B cell (primary cell): ENCODE measurements around the gene LRBA. TPM values are rescaled to one million over a fixed set of nuclear protein-coding genes. Genes with fewer than 3 reads are reported as not detected.

Source experiments
- ATAC-seq: fragments of 200-7000 bp; cut with Tn5 transposase; one replicate; pipeline ENCODE4 v1.10.0; 2021; ENCODE audit warnings: low read depth, mild to moderate bottlenecking, moderate number of reproducible peaks, moderate library complexity
- CTCF ChIA-PET: fragments of 350-600 bp; sonication (Branson Sonifier 250); formaldehyde crosslinking; loops from one replicate; lab custom pipeline; 2021; ENCODE audit warnings: antibody characterized with exemption, inconsistent platforms; lab: Charles Lee
- POLR2A ChIA-PET: fragments of 350-600 bp; sonication (Branson Sonifier 250); formaldehyde crosslinking; loops from one replicate; lab custom pipeline; 2021; ENCODE audit warnings: antibody characterized with exemption; lab: Charles Lee
- DNase-seq: peaks from one replicate; pipeline ENCODE4 v3.0.0; 2013
- H2AFZ ChIP-seq: 2 replicates; pipeline ENCODE4 v1.6.1; 2012; ENCODE audit warnings: mild to moderate bottlenecking, low read depth, low read length; ENCODE audit not compliant: insufficient read depth, poor library complexity, severe bottlenecking
- H3K27ac ChIP-seq, 2 donors: 1 replicate in 1 of 2; 2 replicates in 1 of 2; pipeline ENCODE4 v1.5.1; 2012 to 2013; ENCODE audit warnings: low read length in 2 of 2, mild to moderate bottlenecking in 2 of 2, moderate library complexity in 1 of 2
- H3K27me3 ChIP-seq, 4 experiments: fragments of 200-600 bp in 1 of 4; sonication (generic) in 1 of 4; replicated peaks in 1 of 4; 1 replicate in 2 of 4; 2 replicates in 2 of 4; pipeline versions ENCODE4 v1.6.1 to v1.7.0; 2013 to 2016; ENCODE audit warnings: low read length in 3 of 4, mild to moderate bottlenecking in 2 of 4, mixed read lengths in 1 of 4, moderate library complexity in 1 of 4; ENCODE audit not compliant: insufficient read depth in 4 of 4, control insufficient read depth in 3 of 4; ENCODE audit errors: control extremely low read depth in 1 of 4
- H3K36me3 ChIP-seq, 2 experiments: replicated peaks in 1 of 2; 1 replicate in 1 of 2; 2 replicates in 1 of 2; pipeline versions ENCODE4 v1.6.1 to v1.7.1; 2013; ENCODE audit warnings: low read length in 1 of 2; ENCODE audit not compliant: insufficient read depth in 2 of 2, control insufficient read depth in 1 of 2; ENCODE audit errors: control extremely low read depth in 1 of 2, extremely low read depth in 1 of 2
- H3K4me1 ChIP-seq, 2 donors: fragments of 200-600 bp in 1 of 2; sonication (generic) in 1 of 2; 1 replicate in 1 of 2; 2 replicates in 1 of 2; pipeline versions ENCODE4 v1.5.1 to v1.6.1; 2013 to 2017; ENCODE audit warnings: low read length in 2 of 2; ENCODE audit not compliant: control insufficient read depth in 2 of 2, insufficient read depth in 2 of 2
- H3K4me2 ChIP-seq: replicated peaks from 2 replicates; pipeline ENCODE3; 2012; ENCODE audit warnings: mild to moderate bottlenecking, low read depth, low read length; ENCODE audit not compliant: poor library complexity, severe bottlenecking
- H3K4me3 ChIP-seq, 5 experiments: fragments of 200-600 bp in 1 of 5; sonication (generic) in 1 of 5; 1 replicate in 3 of 5; 2 replicates in 2 of 5; pipeline versions ENCODE4 v1.5.1 to v1.7.0; 2011 to 2016; ENCODE audit warnings: low read length in 4 of 5, mild to moderate bottlenecking in 4 of 5, low read depth in 2 of 5, control low read depth in 1 of 5, moderate library complexity in 1 of 5; ENCODE audit not compliant: insufficient read depth in 1 of 5; ENCODE audit errors: control extremely low read depth in 1 of 5, extremely low read depth in 1 of 5
- H3K79me2 ChIP-seq: fragments of 200-600 bp; sonication (generic); one replicate; pipeline ENCODE4 v1.6.0; 2016; ENCODE audit warnings: low read length; ENCODE audit not compliant: control insufficient read depth, insufficient read depth
- H3K9ac ChIP-seq: fragments of 200-600 bp; sonication (generic); 2 replicates; pipeline ENCODE4 v1.6.1; 2017; ENCODE audit warnings: mild to moderate bottlenecking, low read length, moderate library complexity
- H3K9me3 ChIP-seq, 3 donors: one replicate each; pipeline versions ENCODE4 v1.6.1 to v1.7.1; 2013; ENCODE audit warnings: low read length in 2 of 3; ENCODE audit not compliant: control insufficient read depth in 2 of 3, insufficient read depth in 1 of 3; ENCODE audit errors: control extremely low read depth in 1 of 3
- H4K20me1 ChIP-seq: 2 replicates; pipeline ENCODE4 v1.6.0; 2012; ENCODE audit warnings: mild to moderate bottlenecking, low read length; ENCODE audit not compliant: insufficient read depth, control insufficient read depth, poor library complexity, severe bottlenecking
- H3K27ac Mint-ChIP-seq: one replicate; pipeline ENCODE4 v1.8.0; 2021; ENCODE audit warnings: mixed read lengths
- H3K27me3 Mint-ChIP-seq: one replicate; pipeline ENCODE4 v1.8.0; 2021; ENCODE audit warnings: mixed read lengths
- H3K4me1 Mint-ChIP-seq: one replicate; pipeline ENCODE4 v1.8.0; 2021; ENCODE audit warnings: mixed read lengths
- H3K4me3 Mint-ChIP-seq: one replicate; pipeline ENCODE4 v1.8.0; 2021; ENCODE audit warnings: mixed read lengths
- H3K9me3 Mint-ChIP-seq: one replicate; pipeline ENCODE4 v1.8.0; 2022; ENCODE audit warnings: mixed read lengths; ENCODE audit not compliant: insufficient read depth
- CTCF ChIP-seq: fragments of 200-600 bp; IDR thresholded peaks from one replicate; pipeline ENCODE4 v1.8.0; 2022; ENCODE audit warnings: antibody characterized with exemption, mild to moderate bottlenecking
- EZH2 ChIP-seq: IDR thresholded peaks from 2 replicates; pipeline ENCODE4 v1.6.1; 2012; ENCODE audit warnings: borderline replicate concordance, low read depth, mild to moderate bottlenecking, moderate library complexity, low read length; ENCODE audit not compliant: insufficient read depth, poor library complexity, severe bottlenecking
- WGBS: methylation state at CpG from one replicate; pipeline ENCODE4 v1.1.5; 2013; ENCODE audit warnings: missing lambda C conversion rate; ENCODE audit not compliant: insufficient coverage; 5-methylcytosine and 5-hydroxymethylcytosine counted together
- intact Hi-C: fragments of 100-400 bp; cut with micrococcal nuclease; formaldehyde crosslinking; loops from one replicate; pipeline ENCODE4 v1.10.0; 2022
- polyA plus RNA-seq: library from polyadenylated mRNA; depleted of rRNA; stranded (reverse); fragments of >200 nt; gene quantifications from 2 replicates; pipeline ENCODE4 v1.2.3, GENCODE V29; 2012
- total RNA-seq, 2 donors: library from RNA; stranded (reverse); fragments of 120-200 nt in 1 of 2; gene quantifications; 1 replicate in 1 of 2; 2 replicates in 1 of 2; pipeline versions ENCODE4 v1.2.3 to v1.2.4, GENCODE V29; 2013 to 2022

The LRBA gene
- total and polyA plus RNA-seq, 2 donors (not counting 1 experiment from before 2014, with no cell fraction given): 17.5 to 86.7 TPM

- ChIA-PET CTCF (interaction anchor here (0.6 kb wide), 1 partner anchor 1480 kb away, joined by 3 read pairs; no protein-coding TSS in a partner anchor), POLR2A (no interaction called here)
- H3K4me1 Mint-ChIP-seq: no peaks in the 10 kb centered on the region
- Histone ChIP-seq H4K20me1 (no peaks in the 10 kb centered on the region), H3K4me2 (no peak overlapping the region), H3K27me3 (no peaks in the 10 kb centered on the region), H3K27ac (no peak overlapping the region), H3K79me2 (no peaks in the 10 kb centered on the region), H3K9me3 (no peaks in the 10 kb centered on the region), H3K4me3 (no peak overlapping the region), H3K9ac (no peak overlapping the region), H2AFZ (no peak overlapping the region), H3K4me1 (no peaks in the 10 kb centered on the region), H3K36me3 (peaks cover 2 to 34% of the 10 kb centered on the region in 2 experiments)
- peak overlapping the region; percentile 27 for H3K27ac Mint-ChIP-seq
- 100% methylated on average over 3 of the region's 5 CpGs for WGBS
- no peak overlapping the region for H3K4me3 Mint-ChIP-seq
- H3K27me3 Mint-ChIP-seq: no peaks in the 10 kb centered on the region
- DNase-seq (no peak), ATAC-seq (no peak)
- no peak for TF ChIP-seq EZH2
- TF ChIP-seq CTCF: no peak
- intact Hi-C loops: no loop called here
- H3K9me3 Mint-ChIP-seq: no peaks in the 10 kb centered on the region
These were observed 423.7 kb downstream of the LRBA start for GRCh38 chr4:150591406-150591805.

GRCh38 chr4:150590631-150591030 is 424.5 kb downstream of the LRBA start:
- Mint-ChIP-seq H3K27me3 (no peaks in the 10 kb centered on the region), H3K4me1 (no peaks in the 10 kb centered on the region), H3K9me3 (no peaks in the 10 kb centered on the region), H3K27ac (no peak overlapping the region), H3K4me3 (no peak overlapping the region)
- no peak overlapping the region for H3K4me3 ChIP-seq
- ATAC-seq: no peak
- no peak overlapping the region for H3K27ac ChIP-seq
- TF ChIP-seq EZH2 (no peak), CTCF (no peak)
- no peaks in the 10 kb centered on the region for H3K79me2 ChIP-seq
- H3K9me3 ChIP-seq: no peaks in the 10 kb centered on the region
- H4K20me1 ChIP-seq: no peaks in the 10 kb centered on the region
- POLR2A ChIA-PET: no interaction called here
- intact Hi-C loops: no loop called here
- peaks cover 0 to 34% of the 10 kb centered on the region in 2 experiments for H3K36me3 ChIP-seq
- H3K4me1 ChIP-seq: no peaks in the 10 kb centered on the region
- 100% methylated on average over 4 of the region's 5 CpGs for WGBS
- no peak overlapping the region for H2AFZ ChIP-seq
- no peak for DNase-seq
- H3K9ac ChIP-seq: no peak overlapping the region
- H3K27me3 ChIP-seq: no peaks in the 10 kb centered on the region
- CTCF ChIA-PET: interaction anchor here (0.7 kb wide), 1 partner anchor 277 kb away, joined by 3 read pairs; no protein-coding TSS in a partner anchor
- no peak overlapping the region for H3K4me2 ChIP-seq
